Endothelial cell of umbilical vein (primary cell): Measurements from ENCODE around the gene PANK2. TPM values are rescaled to one million over a fixed set of nuclear protein-coding genes. Genes with fewer than 3 reads are reported as not detected.

Experiments
- BruUV-seq: library from RNA; stranded (reverse); fragments of 400-500 nt; replicated peaks from 2 replicates; lab custom pipeline; 2021; lab: Mats Ljungman, UMichigan
- CTCF ChIA-PET: fragments of 300-600, 350-600 bp; sonication (Branson Sonifier 250); formaldehyde crosslinking; loops from one replicate; lab custom pipeline; 2021; ENCODE audit warnings: antibody characterized with exemption, inconsistent platforms; lab: Charles Lee
- POLR2A ChIA-PET: fragments of 300-600, 350-600 bp; sonication (Branson Sonifier 250); formaldehyde crosslinking; loops from one replicate; lab custom pipeline; 2021; ENCODE audit warnings: antibody characterized with exemption, inconsistent platforms; lab: Charles Lee
- DNase-seq: peaks from one replicate; pipeline ENCODE4 v3.0.0-alpha.2; 2011; ENCODE audit warnings: low read depth, low spot score
- FAIRE-seq: peaks from 2 replicates; lab custom pipeline; 2011; peaks lifted over from hg19 to GRCh38; lab: Jason Lieb, UNC
- H2AFZ ChIP-seq: 2 replicates; pipeline ENCODE4 v1.6.0; 2012; ENCODE audit warnings: low read depth, low read length, control low read depth, inconsistent platforms
- H3K27ac ChIP-seq: 2 replicates; pipeline ENCODE4 v1.5.1; 2011; ENCODE audit warnings: low read depth, mild to moderate bottlenecking, control low read depth, low read length, moderate library complexity; ENCODE audit not compliant: insufficient read depth
- H3K27me3 ChIP-seq, 2 experiments: 2 replicates each; pipeline versions ENCODE4 v1.6.0 to v1.6.1; 2011; ENCODE audit warnings: low read length in 2 of 2, mixed read lengths in 1 of 2; ENCODE audit not compliant: control insufficient read depth in 2 of 2, insufficient read depth in 2 of 2
- H3K36me3 ChIP-seq, 2 experiments: 2 replicates in 1 of 2; 3 replicates in 1 of 2; pipeline ENCODE4 v1.5.1; 2011; ENCODE audit warnings: low read length in 2 of 2, mild to moderate bottlenecking in 1 of 2, moderate library complexity in 1 of 2; ENCODE audit not compliant: control insufficient read depth in 2 of 2, insufficient read depth in 2 of 2; ENCODE audit errors: extremely low read depth in 1 of 2
- H3K4me1 ChIP-seq: 3 replicates; pipeline ENCODE4 v1.5.1; 2011; ENCODE audit warnings: mild to moderate bottlenecking, low read length; ENCODE audit not compliant: control insufficient read depth, insufficient read depth; ENCODE audit errors: extremely low read depth
- H3K4me2 ChIP-seq: 2 replicates; pipeline ENCODE4 v1.6.1; 2011; ENCODE audit warnings: low read length, control low read depth, mixed read lengths; ENCODE audit not compliant: insufficient read depth
- H3K4me3 ChIP-seq, 3 experiments: fragments of 200-600 bp in 1 of 3; sonication (generic), shearing (Covaris generic) in 1 of 3; replicated peaks in 1 of 3; 2 replicates each; pipeline ENCODE4 v1.5.1; 2011 to 2016; ENCODE audit warnings: control low read depth in 3 of 3, low read length in 3 of 3, mild to moderate bottlenecking in 2 of 3, inconsistent platforms in 1 of 3, low read depth in 1 of 3, moderate library complexity in 1 of 3; ENCODE audit not compliant: insufficient read depth in 1 of 3
- H3K79me2 ChIP-seq: 2 replicates; pipeline ENCODE4 v1.6.0; 2012; ENCODE audit warnings: low read length, inconsistent platforms; ENCODE audit not compliant: control insufficient read depth, insufficient read depth
- H3K9ac ChIP-seq: replicated peaks from 2 replicates; pipeline ENCODE3; 2011; ENCODE audit warnings: low read length, control low read depth; ENCODE audit not compliant: insufficient read depth; ENCODE audit errors: extremely low read depth
- H3K9me1 ChIP-seq: replicated peaks from 3 replicates; pipeline ENCODE4 v1.6.0; 2011; ENCODE audit warnings: mild to moderate bottlenecking, low read length; ENCODE audit not compliant: control insufficient read depth, insufficient read depth; ENCODE audit errors: extremely low read depth
- H3K9me3 ChIP-seq: replicated peaks from 2 replicates; pipeline ENCODE4 v1.5.1; 2012; ENCODE audit warnings: low read length, inconsistent platforms; ENCODE audit not compliant: control insufficient read depth, insufficient read depth
- H4K20me1 ChIP-seq: replicated peaks from 2 replicates; pipeline ENCODE3; 2011; ENCODE audit warnings: mild to moderate bottlenecking, low read length; ENCODE audit not compliant: control insufficient read depth, insufficient read depth; ENCODE audit errors: extremely low read depth
- EZH2 ChIP-seq: IDR thresholded peaks from 2 replicates; pipeline ENCODE4 v1.6.1; 2012; ENCODE audit warnings: borderline replicate concordance, low read depth, mild to moderate bottlenecking, moderate library complexity, low read length, inconsistent platforms; ENCODE audit not compliant: severe bottlenecking
- FOS ChIP-seq: IDR thresholded peaks from 2 replicates; pipeline ENCODE4 v1.6.1; 2011; ENCODE audit warnings: mild to moderate bottlenecking, low read length, moderate library complexity, borderline replicate concordance; ENCODE audit not compliant: insufficient read depth
- MYC ChIP-seq: IDR thresholded peaks from one replicate; pipeline ENCODE4 v1.6.1; 2011; ENCODE audit warnings: mild to moderate bottlenecking, low read depth, low read length
- POLR2A ChIP-seq: IDR thresholded peaks from 2 replicates; pipeline ENCODE4 v1.6.1; 2012; ENCODE audit warnings: low read depth, mild to moderate bottlenecking, control low read depth, low read length
- POLR2AphosphoS5 ChIP-seq: IDR thresholded peaks from 2 replicates; pipeline ENCODE4 v1.6.1; 2012; ENCODE audit warnings: low read depth, mild to moderate bottlenecking, control low read depth, low read length, moderate library complexity; ENCODE audit not compliant: insufficient read depth
- dilution Hi-C: fragments of 300-500 bp; cut with MboI; formaldehyde crosslinking; loops from one replicate; pipeline ENCODE4 v1.15.0; 2019; ENCODE audit warnings: low sequenced_read_pairs; ENCODE audit not compliant: extremely low pct_ligation_motif_present
- intact Hi-C: fragments of 100-400 bp; cut with micrococcal nuclease; formaldehyde crosslinking; loops from one replicate; pipeline ENCODE4 v1.10.0; 2022
- polyA plus RNA-seq, 4 experiments: library from polyadenylated mRNA; depleted of rRNA in 3 of 4; stranded (reverse) in 3 of 4; unstranded in 1 of 4; fragments of >200 nt; gene quantifications; 2 replicates each; pipeline versions ENCODE4 v1.2.1 to v1.2.3, GENCODE V29; 2011 to 2012; ENCODE audit warnings: missing spikeins in 1 of 4
- total RNA-seq: library from RNA; stranded (reverse); gene quantifications from 2 replicates; pipeline ENCODE4 v1.2.3, GENCODE V29; 2021
- TF ChIP-seq, protein P1 (sequence below), 2 donors: IDR thresholded peaks; 1 replicate in 1 of 2; 2 replicates in 1 of 2; pipeline ENCODE4 v1.5.1; 2011; ENCODE audit warnings: low read length in 2 of 2, mild to moderate bottlenecking in 2 of 2, moderate library complexity in 2 of 2, control low read depth in 1 of 2, inconsistent platforms in 1 of 2, low read depth in 1 of 2; ENCODE audit not compliant: insufficient read depth in 1 of 2; ENCODE audit errors: extremely low read depth in 1 of 2

Gene PANK2
- total and polyA plus RNA-seq, 2 donors (not counting 3 experiments of a cell fraction or from before 2014, with no cell fraction given): 18.9 to 54.3 TPM

DNA sequence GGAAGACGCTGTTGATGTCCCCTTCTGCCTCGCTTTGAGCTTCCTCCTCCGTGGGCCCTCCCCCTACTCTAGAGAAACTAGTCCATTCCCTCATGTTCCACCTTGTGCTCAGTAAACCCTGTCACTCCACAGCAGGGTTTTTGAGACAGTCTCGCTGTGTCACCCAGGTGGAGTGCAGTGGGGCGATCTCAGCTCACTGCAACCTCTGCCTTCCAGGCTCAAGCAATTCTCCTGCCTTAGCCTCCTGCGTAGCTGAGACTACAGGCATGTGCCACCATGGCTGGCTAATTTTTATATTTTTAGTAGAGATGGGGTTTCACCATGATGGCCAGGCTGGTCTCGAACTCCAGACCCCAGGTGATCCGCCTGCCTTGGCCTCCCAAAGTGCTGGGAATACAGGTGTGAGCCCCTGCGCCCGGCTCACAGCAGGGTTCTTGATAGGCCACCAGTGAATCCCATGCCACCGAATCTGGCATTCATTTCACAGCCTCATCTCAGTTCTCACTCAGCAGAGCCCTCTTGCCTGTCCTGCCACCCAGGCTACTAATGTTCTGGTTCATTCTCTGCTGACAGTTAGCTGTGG is 36.0 kb downstream of the PANK2 start:
- Histone ChIP-seq H3K4me1 (no peaks in the 10 kb centered on the region), H3K36me3 (peaks cover 19 to 20% of the 10 kb centered on the region in 2 experiments), H3K27me3 (no peaks in the 10 kb centered on the region), H3K79me2 (peaks cover 21% of the 10 kb centered on the region), H3K9me3 (no peaks in the 10 kb centered on the region), H4K20me1 (peaks cover 6% of the 10 kb centered on the region), H3K9me1 (no peaks in the 10 kb centered on the region), H3K4me3 (no peak overlapping the region), H3K9ac (no peak overlapping the region), H2AFZ (no peak overlapping the region), H3K27ac (no peak overlapping the region), H3K4me2 (no peak overlapping the region)
- dilution Hi-C loops (no loop called here), intact Hi-C loops (no loop called here)
- FAIRE-seq (no peak), DNase-seq (no peak)
- no TSS peak for BruUV-seq
- TF ChIP-seq, protein P1, sequence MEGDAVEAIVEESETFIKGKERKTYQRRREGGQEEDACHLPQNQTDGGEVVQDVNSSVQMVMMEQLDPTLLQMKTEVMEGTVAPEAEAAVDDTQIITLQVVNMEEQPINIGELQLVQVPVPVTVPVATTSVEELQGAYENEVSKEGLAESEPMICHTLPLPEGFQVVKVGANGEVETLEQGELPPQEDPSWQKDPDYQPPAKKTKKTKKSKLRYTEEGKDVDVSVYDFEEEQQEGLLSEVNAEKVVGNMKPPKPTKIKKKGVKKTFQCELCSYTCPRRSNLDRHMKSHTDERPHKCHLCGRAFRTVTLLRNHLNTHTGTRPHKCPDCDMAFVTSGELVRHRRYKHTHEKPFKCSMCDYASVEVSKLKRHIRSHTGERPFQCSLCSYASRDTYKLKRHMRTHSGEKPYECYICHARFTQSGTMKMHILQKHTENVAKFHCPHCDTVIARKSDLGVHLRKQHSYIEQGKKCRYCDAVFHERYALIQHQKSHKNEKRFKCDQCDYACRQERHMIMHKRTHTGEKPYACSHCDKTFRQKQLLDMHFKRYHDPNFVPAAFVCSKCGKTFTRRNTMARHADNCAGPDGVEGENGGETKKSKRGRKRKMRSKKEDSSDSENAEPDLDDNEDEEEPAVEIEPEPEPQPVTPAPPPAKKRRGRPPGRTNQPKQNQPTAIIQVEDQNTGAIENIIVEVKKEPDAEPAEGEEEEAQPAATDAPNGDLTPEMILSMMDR (IDR thresholded peaks at IDR 0.05; ENCODE audit: extremely low read depth in 1 of 2, insufficient read depth in 1 of 2, low read depth in 1 of 2, low read length in 2 of 2): no peak
- TF ChIP-seq MYC: no peak
- TF ChIP-seq FOS: no peak
- TF ChIP-seq EZH2: no peak
- TF ChIP-seq POLR2A: no peak
- no peak for TF ChIP-seq POLR2AphosphoS5
- CTCF ChIA-PET: interaction anchor here (1.1 kb wide), 1 partner anchor 147 kb away, joined by 3 read pairs; no protein-coding TSS in a partner anchor
- POLR2A ChIA-PET: no interaction called here
